Measurements from ENCODE around the gene EBP.

- TF ChIP-seq CTCF (IDR thresholded peaks at IDR 0.05) (no peak), ZFX (IDR thresholded peaks at IDR 0.05; ENCODE audit: borderline replicate concordance) (no peak)
These were observed 5.3 kb upstream of the EBP start for GRCh38 chrX:48516285-48516684.
